HCT116 (cell line): ENCODE measurements around the gene RGS9BP.
"Not testable (repeated sequence)": the region's sequence is repeated elsewhere in the genome, so short reads cannot be mapped to it uniquely, and the experiment has no call there.

Experiments used
- ATF3 ChIP-seq: IDR thresholded peaks from 2 replicates; pipeline ENCODE4 v1.6.1; 2012
- CTCF ChIP-seq, 3 experiments: fragments of 200-600 bp in 1 of 3; sonication (generic) in 1 of 3; IDR thresholded peaks in 2 of 3; conservative IDR thresholded peaks in 1 of 3; 2 replicates each; pipeline ENCODE4 v1.5.1; 2012 to 2017; ENCODE audit warnings: low read depth in 2 of 3, low read length in 2 of 3, antibody characterized with exemption in 1 of 3, borderline replicate concordance in 1 of 3, control low read depth in 1 of 3, mild to moderate bottlenecking in 1 of 3, mixed read lengths in 1 of 3, mixed run types in 1 of 3, moderate library complexity in 1 of 3; ENCODE audit not compliant: insufficient read depth in 1 of 3
- POLR2A ChIP-seq: IDR thresholded peaks from 2 replicates; pipeline ENCODE4 v1.7.0; 2011; ENCODE audit warnings: borderline replicate concordance; ENCODE audit not compliant: insufficient read depth, insufficient read length; ENCODE audit errors: extremely low read depth
- REST ChIP-seq: IDR thresholded peaks from 2 replicates; pipeline ENCODE4 v1.6.1; 2012; ENCODE audit warnings: low read depth

GRCh38 chr19:32700129-32700528 lies 24.5 kb downstream of the RGS9BP start:
- not testable (repeated sequence) for TF ChIP-seq REST; CTCF (IDR thresholded peaks at IDR 0.05 in 2 of 3, conservative IDR thresholded peaks at IDR 0.05 in 1 of 3; ENCODE audit: borderline replicate concordance in 1 of 3, insufficient read depth in 1 of 3, low read depth in 2 of 3, low read length in 2 of 3); POLR2A; ATF3
